ENCODE data around the gene ROBO1. TPM values are rescaled to one million over a fixed set of nuclear protein-coding genes. Genes with fewer than 3 reads are reported as not detected.

Gene ROBO1
- total and polyA plus RNA-seq, 2 donors (not counting 3 experiments of a cell fraction or from before 2014, with no cell fraction given): 5.9 to 14.2 TPM

DNA sequence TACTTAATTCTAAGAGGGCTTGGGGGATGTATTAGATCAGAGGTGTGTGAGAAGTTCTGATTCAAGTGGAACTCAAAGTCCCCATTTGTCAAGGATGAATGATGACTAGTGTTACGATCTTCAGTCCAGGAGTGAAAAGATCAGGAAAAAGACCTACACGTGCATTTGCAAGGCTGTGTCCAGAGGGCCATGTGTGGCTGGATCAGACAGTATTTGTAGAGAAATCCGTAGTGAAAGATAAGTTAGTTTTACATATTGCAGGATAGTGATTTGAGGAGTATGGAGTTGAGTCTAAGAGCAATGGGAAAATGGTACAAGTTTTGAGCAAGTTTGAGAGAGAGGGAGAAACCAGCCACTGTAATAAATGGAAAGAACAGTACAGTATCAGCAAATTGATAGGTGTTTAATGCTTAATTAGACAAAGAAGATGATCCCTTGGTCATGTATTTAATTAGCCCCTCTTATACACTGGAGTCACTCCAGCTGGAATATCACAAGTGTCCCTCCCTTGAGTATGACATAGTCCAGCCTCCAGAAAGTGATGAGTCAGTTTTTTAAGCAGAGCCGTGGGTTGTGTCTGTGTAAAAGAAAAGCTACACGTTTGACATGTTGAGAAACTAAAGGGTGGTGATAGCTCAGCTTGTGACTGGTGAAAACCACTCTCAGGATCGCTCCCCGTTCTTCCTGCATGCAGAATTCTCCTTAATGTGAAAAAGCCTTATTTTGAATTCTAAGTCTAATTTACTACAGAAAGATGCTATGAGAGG lies 348.8 kb downstream of the ROBO1 start:
- no peaks in the 10 kb centered on the region for H3K36me3 ChIP-seq (ENCODE audit: control insufficient read depth in 2 of 2, extremely low read depth in 1 of 2, insufficient read depth in 2 of 2, low read length in 2 of 2)
- H3K4me1 ChIP-seq (ENCODE audit: control insufficient read depth, extremely low read depth, insufficient read depth, low read length): no peaks in the 10 kb centered on the region
- H3K4me2 ChIP-seq (ENCODE audit: insufficient read depth, low read length): no peak overlapping the region
- dilution Hi-C loops (cut with MboI; ENCODE audit: extremely low pct_ligation_motif_present, low sequenced_read_pairs) (no loop called here), intact Hi-C loops (cut with micrococcal nuclease) (no loop called here)
- no TSS peak for BruUV-seq (replicated peaks)
- no peaks in the 10 kb centered on the region for H3K9me3 ChIP-seq (replicated peaks; ENCODE audit: control insufficient read depth, insufficient read depth, low read length)
- H3K9me1 ChIP-seq (replicated peaks; ENCODE audit: control insufficient read depth, extremely low read depth, insufficient read depth, low read length): no peaks in the 10 kb centered on the region
- DNase-seq (ENCODE audit: low read depth, low spot score) (no peak), FAIRE-seq (no peak)
- H4K20me1 ChIP-seq (replicated peaks; ENCODE audit: control insufficient read depth, extremely low read depth, insufficient read depth, low read length): no peaks in the 10 kb centered on the region
- TF ChIP-seq GATA2 (IDR thresholded peaks at IDR 0.05; ENCODE audit: insufficient read depth, insufficient read length, low read depth, low read length): no peak
- TF ChIP-seq POLR2AphosphoS5 (IDR thresholded peaks at IDR 0.05; ENCODE audit: insufficient read depth, low read depth, low read length): no peak
- no peak for TF ChIP-seq FOS (IDR thresholded peaks at IDR 0.05; ENCODE audit: borderline replicate concordance, insufficient read depth, low read length)
- no peak for TF ChIP-seq EZH2 (IDR thresholded peaks at IDR 0.05; ENCODE audit: borderline replicate concordance, low read depth, low read length, severe bottlenecking)
- TF ChIP-seq, protein P1, sequence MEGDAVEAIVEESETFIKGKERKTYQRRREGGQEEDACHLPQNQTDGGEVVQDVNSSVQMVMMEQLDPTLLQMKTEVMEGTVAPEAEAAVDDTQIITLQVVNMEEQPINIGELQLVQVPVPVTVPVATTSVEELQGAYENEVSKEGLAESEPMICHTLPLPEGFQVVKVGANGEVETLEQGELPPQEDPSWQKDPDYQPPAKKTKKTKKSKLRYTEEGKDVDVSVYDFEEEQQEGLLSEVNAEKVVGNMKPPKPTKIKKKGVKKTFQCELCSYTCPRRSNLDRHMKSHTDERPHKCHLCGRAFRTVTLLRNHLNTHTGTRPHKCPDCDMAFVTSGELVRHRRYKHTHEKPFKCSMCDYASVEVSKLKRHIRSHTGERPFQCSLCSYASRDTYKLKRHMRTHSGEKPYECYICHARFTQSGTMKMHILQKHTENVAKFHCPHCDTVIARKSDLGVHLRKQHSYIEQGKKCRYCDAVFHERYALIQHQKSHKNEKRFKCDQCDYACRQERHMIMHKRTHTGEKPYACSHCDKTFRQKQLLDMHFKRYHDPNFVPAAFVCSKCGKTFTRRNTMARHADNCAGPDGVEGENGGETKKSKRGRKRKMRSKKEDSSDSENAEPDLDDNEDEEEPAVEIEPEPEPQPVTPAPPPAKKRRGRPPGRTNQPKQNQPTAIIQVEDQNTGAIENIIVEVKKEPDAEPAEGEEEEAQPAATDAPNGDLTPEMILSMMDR (IDR thresholded peaks at IDR 0.05; ENCODE audit: extremely low read depth in 1 of 2, insufficient read depth in 1 of 2, low read depth in 1 of 2, low read length in 2 of 2): no peak
- TF ChIP-seq, protein P2, sequence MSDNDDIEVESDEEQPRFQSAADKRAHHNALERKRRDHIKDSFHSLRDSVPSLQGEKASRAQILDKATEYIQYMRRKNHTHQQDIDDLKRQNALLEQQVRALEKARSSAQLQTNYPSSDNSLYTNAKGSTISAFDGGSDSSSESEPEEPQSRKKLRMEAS (IDR thresholded peaks at IDR 0.05; ENCODE audit: insufficient read depth, insufficient read length): no peak
- no peak for TF ChIP-seq JUN (IDR thresholded peaks at IDR 0.05; ENCODE audit: borderline replicate concordance, insufficient read depth, insufficient read length, low read depth)
- no peak for TF ChIP-seq POLR2A (IDR thresholded peaks at IDR 0.05; ENCODE audit: low read depth, low read length)
- TF ChIP-seq MYC (IDR thresholded peaks at IDR 0.05; ENCODE audit: low read depth, low read length): no peak
- H3K79me2 ChIP-seq (ENCODE audit: control insufficient read depth, insufficient read depth, low read length): no peaks in the 10 kb centered on the region
- H2AFZ ChIP-seq (ENCODE audit: low read depth, low read length): no peak overlapping the region
- ChIA-PET CTCF (no interaction called here), POLR2A (no interaction called here)
- H3K27me3 ChIP-seq (ENCODE audit: control insufficient read depth in 2 of 2, insufficient read depth in 2 of 2, low read length in 2 of 2): no peaks in the 10 kb centered on the region
- no peak overlapping the region for H3K27ac ChIP-seq (ENCODE audit: insufficient read depth, low read depth, low read length)
- H3K4me3 ChIP-seq (replicated peaks in 1 of 3; ENCODE audit: insufficient read depth in 1 of 3, low read depth in 1 of 3, low read length in 3 of 3): no peak overlapping the region
- H3K9ac ChIP-seq (replicated peaks; ENCODE audit: extremely low read depth, insufficient read depth, low read length): no peak overlapping the region

Measured in endothelial cell of umbilical vein (primary cell).